ENCODE measurements around the gene MEGF11. TPM values are rescaled to one million over a fixed set of nuclear protein-coding genes. Genes with fewer than 3 reads are reported as not detected.
"Not testable (repeated sequence)": the region's sequence is repeated elsewhere in the genome, so short reads cannot be mapped to it uniquely, and the experiment has no call there.

Gene MEGF11
- total RNA-seq, 1 experiment from 2014 or later = 0.09 TPM

DNA sequence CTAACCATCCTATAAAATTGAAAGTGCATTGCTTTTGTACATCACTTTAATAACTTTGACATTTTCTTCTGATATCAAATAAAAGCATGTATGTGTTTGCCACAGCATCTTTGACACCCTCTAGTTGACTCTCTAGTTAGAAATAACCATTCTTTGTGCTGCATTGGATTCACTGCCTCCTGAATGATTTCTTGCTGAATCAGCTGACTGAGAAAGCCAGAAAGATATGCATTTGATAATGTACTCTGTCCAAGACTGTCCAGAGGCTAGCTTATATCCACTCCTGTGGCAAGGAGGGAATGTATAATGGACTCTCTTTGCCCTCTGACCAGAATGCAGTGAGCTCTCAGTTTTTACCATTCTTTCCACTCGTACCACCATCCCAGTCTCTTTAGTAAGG is 378.1 kb downstream of the MEGF11 start:
- no TSS peak for BruUV-seq (replicated peaks)
- Mint-ChIP-seq H3K27me3 (ENCODE audit: unreplicated experiment) (no peaks in the 10 kb centered on the region), H3K36me3 (ENCODE audit: insufficient read depth, unreplicated experiment) (peaks cover 56% of the 10 kb centered on the region), H3K9me3 (ENCODE audit: low read depth, unreplicated experiment) (no peaks in the 10 kb centered on the region), H3K27ac (ENCODE audit: unreplicated experiment) (no peak overlapping the region), H3K4me3 (ENCODE audit: low read depth, unreplicated experiment) (no peak overlapping the region), H3K4me1 (ENCODE audit: low read depth, unreplicated experiment) (no peaks in the 10 kb centered on the region)
- TF ChIP-seq CTCF (IDR thresholded peaks at IDR 0.05; ENCODE audit: unreplicated experiment) = no peak
- intact Hi-C loops (cut with micrococcal nuclease; ENCODE audit: unreplicated experiment) = no loop called here
- no peak for DNase-seq
- CTCF ChIA-PET = no interaction called here

- DNase-seq = no peak
- no peaks in the 10 kb centered on the region for H3K27me3 Mint-ChIP-seq (ENCODE audit: unreplicated experiment)
- no peak overlapping the region for H3K4me3 Mint-ChIP-seq (ENCODE audit: low read depth, unreplicated experiment)
- H3K27ac Mint-ChIP-seq (ENCODE audit: unreplicated experiment) = no peak overlapping the region
- no peak for TF ChIP-seq CTCF (IDR thresholded peaks at IDR 0.05; ENCODE audit: unreplicated experiment)
- peaks cover 6% of the 10 kb centered on the region for H3K4me1 Mint-ChIP-seq (ENCODE audit: low read depth, unreplicated experiment)
- H3K9me3 Mint-ChIP-seq (ENCODE audit: low read depth, unreplicated experiment) = no peaks in the 10 kb centered on the region
- no TSS peak for BruUV-seq (replicated peaks)
- H3K36me3 Mint-ChIP-seq (ENCODE audit: insufficient read depth, unreplicated experiment) = peaks cover 72% of the 10 kb centered on the region
- intact Hi-C loops (cut with micrococcal nuclease; ENCODE audit: unreplicated experiment) = no loop called here
- CTCF ChIA-PET = no interaction called here
Measured at GRCh38 chr15:65873256-65873655, 380.3 kb downstream of the MEGF11 start.

DNA sequence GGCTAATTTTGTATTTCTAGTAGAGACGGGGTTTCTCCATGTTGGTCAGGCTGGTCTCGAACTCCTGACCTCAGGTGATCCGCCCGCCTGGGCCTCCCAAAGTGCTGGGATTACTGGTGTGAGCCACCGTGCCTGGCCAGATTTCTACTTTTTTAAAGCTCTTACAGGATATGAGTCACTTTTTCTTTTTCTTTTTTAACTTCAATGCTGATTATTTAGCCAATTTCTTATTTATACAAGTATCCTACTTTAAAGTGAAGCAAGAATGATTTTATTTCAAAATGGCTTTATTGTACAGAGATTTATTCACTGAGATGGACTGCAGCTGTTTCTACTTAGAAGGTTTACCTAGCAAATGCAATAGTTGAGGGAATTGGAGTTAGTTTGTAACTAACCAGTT is 381.0 kb downstream of the MEGF11 start:
- H3K27me3 Mint-ChIP-seq (ENCODE audit: unreplicated experiment); DNase-seq; intact Hi-C loops (cut with micrococcal nuclease; ENCODE audit: unreplicated experiment); H3K4me1 Mint-ChIP-seq (ENCODE audit: low read depth, unreplicated experiment); BruUV-seq (replicated peaks); CTCF ChIA-PET; H3K27ac Mint-ChIP-seq (ENCODE audit: unreplicated experiment); H3K9me3 Mint-ChIP-seq (ENCODE audit: low read depth, unreplicated experiment): not testable (repeated sequence)
- peak overlapping the region; percentile 96 for H3K4me3 Mint-ChIP-seq (ENCODE audit: low read depth, unreplicated experiment)
- H3K36me3 Mint-ChIP-seq (ENCODE audit: insufficient read depth, unreplicated experiment) = peaks cover 66% of the 10 kb centered on the region

DNA sequence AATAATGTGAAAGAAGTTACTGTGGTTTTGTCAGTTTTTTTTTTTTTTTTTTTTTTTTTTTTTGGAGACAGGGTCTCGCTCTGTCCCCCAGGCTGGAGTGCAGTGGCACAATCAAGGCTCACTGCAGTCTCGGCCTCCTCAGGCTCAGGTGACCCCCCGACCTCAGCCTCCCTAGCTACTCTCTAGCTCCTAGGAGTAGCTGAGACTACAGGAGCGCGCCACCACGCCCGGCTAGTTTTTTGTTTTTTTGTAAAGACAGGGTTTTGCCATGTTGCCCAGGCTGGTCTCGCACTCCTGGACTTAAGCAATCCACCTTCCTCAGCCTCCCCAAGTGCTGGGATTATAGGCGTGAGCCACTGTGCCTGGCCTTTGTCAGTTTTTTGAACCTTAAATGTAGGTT is 381.7 kb downstream of the MEGF11 start:
- BruUV-seq (replicated peaks); DNase-seq; H3K4me1 Mint-ChIP-seq (ENCODE audit: low read depth, unreplicated experiment); H3K27me3 Mint-ChIP-seq (ENCODE audit: unreplicated experiment); H3K9me3 Mint-ChIP-seq (ENCODE audit: low read depth, unreplicated experiment); intact Hi-C loops (cut with micrococcal nuclease; ENCODE audit: unreplicated experiment): not testable (repeated sequence)
- H3K36me3 Mint-ChIP-seq (ENCODE audit: insufficient read depth, unreplicated experiment) = peaks cover 60% of the 10 kb centered on the region
- CTCF ChIA-PET = interaction anchor here (0.7 to 0.8 kb wide), 2 partner anchors 10 to 80 kb away, joined by 5 to 6 read pairs; partner anchors contain the start of gene DENND4A
- H3K4me3 Mint-ChIP-seq (ENCODE audit: low read depth, unreplicated experiment) = peak overlapping the region; percentile 96
- H3K27ac Mint-ChIP-seq (ENCODE audit: unreplicated experiment) = peak overlapping the region; percentile 92

DNA sequence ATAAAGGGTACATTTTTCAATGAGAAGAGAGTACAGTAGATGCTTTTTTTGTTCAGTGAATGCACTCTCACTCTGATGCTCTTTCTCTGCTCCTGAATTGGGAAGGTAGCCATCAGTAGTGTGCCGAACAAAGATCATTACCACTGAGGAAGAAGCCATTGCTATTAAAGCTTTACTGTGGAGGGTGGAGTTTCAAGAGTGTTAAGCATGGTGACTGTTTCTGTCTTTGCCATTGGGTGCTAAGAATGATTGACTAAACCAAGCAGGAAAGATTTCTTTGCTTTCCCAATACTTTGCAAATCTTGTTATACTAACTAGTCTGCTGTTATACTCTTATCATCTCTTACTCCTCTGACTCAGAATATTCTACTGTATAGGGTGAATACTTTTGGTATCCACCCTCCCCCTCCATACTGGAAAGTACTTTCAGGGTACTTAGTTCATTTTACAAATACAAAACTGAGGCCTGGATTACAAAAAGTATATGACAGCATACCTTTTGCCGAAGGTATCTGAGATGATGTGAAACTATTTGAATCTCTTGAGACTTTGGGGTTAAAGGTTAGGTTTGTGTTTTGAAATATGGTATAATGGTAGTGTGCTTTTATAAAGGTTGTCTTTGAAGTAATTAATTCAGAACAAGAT is 382.5 kb downstream of the MEGF11 start:
- H3K27ac Mint-ChIP-seq (ENCODE audit: unreplicated experiment) = peak overlapping the region; percentile 92
- no peaks in the 10 kb centered on the region for H3K27me3 Mint-ChIP-seq (ENCODE audit: unreplicated experiment)
- H3K4me1 Mint-ChIP-seq (ENCODE audit: low read depth, unreplicated experiment) = peaks cover 8% of the 10 kb centered on the region
- BruUV-seq (replicated peaks) = TSS peak; percentile 23
- peaks cover 56% of the 10 kb centered on the region for H3K36me3 Mint-ChIP-seq (ENCODE audit: insufficient read depth, unreplicated experiment)
- peak; percentile 42 for DNase-seq
- H3K9me3 Mint-ChIP-seq (ENCODE audit: low read depth, unreplicated experiment) = no peaks in the 10 kb centered on the region
- intact Hi-C loops (cut with micrococcal nuclease; ENCODE audit: unreplicated experiment) = loop anchor here (1.0 kb wide), 1 partner anchor 80 kb away; no protein-coding TSS in a partner anchor
- no peak for TF ChIP-seq CTCF (IDR thresholded peaks at IDR 0.05; ENCODE audit: unreplicated experiment)
- CTCF ChIA-PET = interaction anchor here (0.8 to 2.9 kb wide), 4 partner anchors 11 to 39 kb away, joined by 4 to 7 read pairs (median 6); no protein-coding TSS in a partner anchor
- peak overlapping the region; percentile 96 for H3K4me3 Mint-ChIP-seq (ENCODE audit: low read depth, unreplicated experiment)
